Measurements from ENCODE around the gene TM9SF3. TPM values are rescaled to one million over a fixed set of nuclear protein-coding genes. Genes with fewer than 3 reads are reported as not detected.

Gene TM9SF3
- total and polyA plus RNA-seq, 2 experiments from 2014 or later, result 47.4 to 62.8 TPM

DNA sequence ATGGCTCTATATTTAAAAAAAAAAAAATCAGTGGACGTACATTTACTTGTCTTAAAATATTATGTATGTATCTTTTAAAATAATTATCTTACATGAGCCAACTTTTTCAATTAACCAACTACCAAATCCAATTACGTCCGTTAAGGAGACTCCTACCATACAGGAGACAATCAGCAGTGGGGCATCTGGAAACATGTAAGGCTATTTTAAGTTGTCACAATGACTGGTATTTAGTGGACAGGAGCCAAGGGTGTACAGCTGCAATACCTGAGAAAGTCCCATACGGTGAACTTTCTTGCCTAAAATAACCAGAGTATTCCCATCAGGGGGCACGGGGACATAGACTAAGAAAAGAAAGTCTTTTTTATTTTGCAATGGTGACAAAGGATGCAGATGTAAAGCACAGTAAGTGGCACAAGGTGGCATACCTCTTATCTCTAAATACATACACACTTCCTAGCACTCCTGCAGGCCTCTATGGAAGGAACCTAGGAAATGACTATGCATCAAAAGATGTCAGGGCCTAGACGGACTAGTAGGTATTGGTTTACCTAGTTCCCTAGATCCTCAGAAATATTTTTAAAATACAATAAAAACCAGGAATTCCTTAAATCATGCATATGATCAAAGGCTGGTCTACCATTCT is 57.1 kb downstream of the TM9SF3 start:
- peak in 1 of 2 donors; percentile 22 for DNase-seq (ENCODE audit: low read depth in 1 of 2, low spot score in 1 of 2)
- peaks cover 14% of the 10 kb centered on the region for H3K4me1 ChIP-seq (ENCODE audit: low read depth)
- H3K9me3 ChIP-seq (ENCODE audit: low read depth), result no peaks in the 10 kb centered on the region
- TF ChIP-seq, protein P1, sequence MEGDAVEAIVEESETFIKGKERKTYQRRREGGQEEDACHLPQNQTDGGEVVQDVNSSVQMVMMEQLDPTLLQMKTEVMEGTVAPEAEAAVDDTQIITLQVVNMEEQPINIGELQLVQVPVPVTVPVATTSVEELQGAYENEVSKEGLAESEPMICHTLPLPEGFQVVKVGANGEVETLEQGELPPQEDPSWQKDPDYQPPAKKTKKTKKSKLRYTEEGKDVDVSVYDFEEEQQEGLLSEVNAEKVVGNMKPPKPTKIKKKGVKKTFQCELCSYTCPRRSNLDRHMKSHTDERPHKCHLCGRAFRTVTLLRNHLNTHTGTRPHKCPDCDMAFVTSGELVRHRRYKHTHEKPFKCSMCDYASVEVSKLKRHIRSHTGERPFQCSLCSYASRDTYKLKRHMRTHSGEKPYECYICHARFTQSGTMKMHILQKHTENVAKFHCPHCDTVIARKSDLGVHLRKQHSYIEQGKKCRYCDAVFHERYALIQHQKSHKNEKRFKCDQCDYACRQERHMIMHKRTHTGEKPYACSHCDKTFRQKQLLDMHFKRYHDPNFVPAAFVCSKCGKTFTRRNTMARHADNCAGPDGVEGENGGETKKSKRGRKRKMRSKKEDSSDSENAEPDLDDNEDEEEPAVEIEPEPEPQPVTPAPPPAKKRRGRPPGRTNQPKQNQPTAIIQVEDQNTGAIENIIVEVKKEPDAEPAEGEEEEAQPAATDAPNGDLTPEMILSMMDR (IDR thresholded peaks at IDR 0.05; ENCODE audit: low read depth, low read length), result no peak
- H3K36me3 ChIP-seq, result peaks cover 27% of the 10 kb centered on the region
- peak overlapping the region; percentile 44 for H3K27ac ChIP-seq
- no peaks in the 10 kb centered on the region for H3K27me3 ChIP-seq
- H3K4me3 ChIP-seq, result no peak overlapping the region

DNA sequence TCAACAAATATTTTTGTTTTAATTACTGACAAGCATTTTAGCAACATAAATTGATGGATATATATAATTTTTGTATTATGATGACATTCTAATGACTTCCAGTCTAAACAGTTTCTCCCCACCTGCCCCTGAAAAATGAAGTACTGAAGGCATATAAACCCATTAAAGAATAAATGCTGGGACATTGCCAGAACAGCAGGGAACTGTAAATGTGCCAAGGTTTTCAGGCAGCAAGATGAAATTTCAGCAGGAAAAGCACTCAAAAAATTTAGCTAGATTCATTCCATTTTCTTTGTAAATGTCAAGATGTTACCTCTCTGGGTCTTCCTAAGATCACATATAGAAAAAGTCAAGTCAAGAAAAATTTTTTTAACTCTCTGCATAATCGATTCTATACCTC is 62.1 kb downstream of the TM9SF3 start:
- no peak overlapping the region for H3K27ac ChIP-seq
- no peaks in the 10 kb centered on the region for H3K9me3 ChIP-seq (ENCODE audit: low read depth)
- H3K4me1 ChIP-seq (ENCODE audit: low read depth), result peaks cover 7% of the 10 kb centered on the region
- TF ChIP-seq, protein P1 (IDR thresholded peaks at IDR 0.05; ENCODE audit: low read depth, low read length), result no peak
- H3K36me3 ChIP-seq, result peaks cover 41% of the 10 kb centered on the region
- no peak overlapping the region for H3K4me3 ChIP-seq
- DNase-seq (ENCODE audit: low read depth in 1 of 2, low spot score in 1 of 2), result no peak
- no peaks in the 10 kb centered on the region for H3K27me3 ChIP-seq

DNA sequence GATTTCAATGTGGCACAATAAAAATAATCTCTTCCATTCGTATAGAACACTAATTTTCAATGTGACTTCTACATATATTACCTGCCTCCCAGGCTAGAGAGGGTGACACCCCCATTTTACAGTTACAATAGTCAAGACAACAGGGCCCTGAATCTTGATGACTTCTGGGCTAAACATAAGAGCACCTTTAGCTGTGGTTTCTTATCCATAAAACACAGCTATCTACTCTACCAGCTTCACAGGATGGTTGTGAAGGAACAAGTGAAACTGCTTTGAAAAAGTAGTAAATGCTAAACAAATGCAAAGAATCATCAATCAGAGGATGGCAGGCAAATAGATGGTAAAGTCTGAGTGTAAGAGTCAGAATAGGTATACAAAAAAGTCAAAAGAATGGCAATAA is 69.5 kb downstream of the TM9SF3 start:
- no peak for DNase-seq (ENCODE audit: low read depth in 1 of 2, low spot score in 1 of 2)
- H3K27ac ChIP-seq, result no peak overlapping the region
- no peak overlapping the region for H3K4me3 ChIP-seq
- no peaks in the 10 kb centered on the region for H3K9me3 ChIP-seq (ENCODE audit: low read depth)
- peaks cover 15% of the 10 kb centered on the region for H3K27me3 ChIP-seq
- TF ChIP-seq, protein P1 (IDR thresholded peaks at IDR 0.05; ENCODE audit: low read depth, low read length), result no peak
- H3K36me3 ChIP-seq, result peaks cover 29% of the 10 kb centered on the region
- peaks cover 5% of the 10 kb centered on the region for H3K4me1 ChIP-seq (ENCODE audit: low read depth)

DNA sequence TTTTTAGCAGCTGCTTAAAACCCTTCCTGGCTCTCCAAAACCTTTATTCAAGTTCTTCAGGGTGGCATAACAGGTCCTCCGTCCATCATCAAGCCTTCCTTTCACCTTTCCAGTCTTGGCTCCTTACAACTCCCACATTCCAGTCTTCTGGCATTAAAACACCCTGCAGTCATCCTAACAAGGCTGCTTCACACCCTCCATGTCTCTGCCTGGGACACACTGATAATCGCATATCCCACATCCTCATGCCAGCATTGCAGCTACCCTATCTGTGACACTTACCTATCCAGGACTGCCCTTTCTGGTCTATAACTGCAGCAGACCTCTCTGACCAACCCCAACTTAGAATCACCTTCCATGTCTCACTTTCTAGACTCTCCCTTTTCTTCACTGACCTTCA is 70.5 kb downstream of the TM9SF3 start:
- DNase-seq (ENCODE audit: low read depth in 1 of 2, low spot score in 1 of 2), result no peak
- H3K27me3 ChIP-seq, result peaks cover 25% of the 10 kb centered on the region
- peaks cover 5% of the 10 kb centered on the region for H3K4me1 ChIP-seq (ENCODE audit: low read depth)
- no peak overlapping the region for H3K27ac ChIP-seq
- TF ChIP-seq, protein P1 (IDR thresholded peaks at IDR 0.05; ENCODE audit: low read depth, low read length), result no peak
- H3K4me3 ChIP-seq, result no peak overlapping the region
- H3K36me3 ChIP-seq, result peaks cover 20% of the 10 kb centered on the region
- no peaks in the 10 kb centered on the region for H3K9me3 ChIP-seq (ENCODE audit: low read depth)

DNA sequence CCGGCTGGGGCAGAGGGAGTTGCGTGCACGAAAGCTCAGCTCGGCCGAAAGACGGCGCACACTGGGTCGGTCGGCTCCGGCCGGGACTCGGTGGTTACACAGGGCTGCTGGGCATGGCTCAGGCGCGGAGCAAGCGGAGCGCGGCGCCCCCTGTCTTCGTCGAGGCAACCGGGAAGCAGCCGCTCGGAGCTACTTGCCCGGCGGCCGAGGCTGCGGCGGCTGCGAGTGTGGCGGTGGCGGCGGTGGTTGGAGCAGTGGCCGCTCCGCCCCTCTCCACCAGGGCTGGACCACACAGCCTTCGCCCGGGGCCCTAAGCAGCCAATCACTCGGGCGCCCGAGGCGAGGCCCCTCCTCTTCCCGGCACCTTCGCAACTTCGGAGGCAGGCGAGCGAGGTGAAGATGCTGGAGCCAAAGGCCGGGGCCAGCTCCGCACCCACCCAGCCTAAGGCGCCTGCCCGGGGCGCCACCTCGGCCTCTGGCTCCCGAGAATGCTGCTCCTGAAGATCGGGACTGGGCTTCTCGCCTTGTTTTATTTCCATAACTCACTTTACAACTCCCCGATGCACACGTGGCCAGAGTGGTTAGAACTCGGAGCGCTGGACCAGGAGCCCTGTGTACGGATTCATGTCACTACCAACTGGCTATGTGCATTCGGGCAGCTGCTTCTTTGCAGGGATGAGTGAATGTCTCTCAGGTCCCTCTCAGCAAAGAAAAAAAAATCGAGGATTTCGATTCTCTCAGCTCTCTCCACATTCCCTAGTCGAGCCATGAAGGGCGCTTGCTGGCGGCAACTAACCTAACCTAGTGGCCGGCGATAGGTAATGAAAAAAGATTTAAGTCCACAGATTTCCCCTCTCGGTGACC is 72.9 kb downstream of the TM9SF3 start, which contains the start of gene TLL2:
Gene TLL2 (minus strand): TSS at position 229 of the 864 bp plus-strand sequence. CDS start 241 bp downstream, outside the sequence.
- Histone ChIP-seq H3K4me1 (ENCODE audit: low read depth) (peaks cover 5% of the 10 kb centered on the region), H3K27ac (no peak within 1 kb of the TSS), H3K27me3 (peaks cover 32% of the 10 kb centered on the region), H3K36me3 (peaks cover 4% of the 10 kb centered on the region), H3K4me3 (peak within 1 kb of the TSS; percentile 33), H3K9me3 (ENCODE audit: low read depth) (no peaks in the 10 kb centered on the region)
- TF ChIP-seq, protein P1 (IDR thresholded peaks at IDR 0.05; ENCODE audit: low read depth, low read length), result peak; percentile 55
- peak; percentile 92 to 94 for DNase-seq (ENCODE audit: low read depth in 1 of 2, low spot score in 1 of 2)
